Stimulated activated CD8-positive, alpha-beta memory T cell treated with anti-CD3 and anti-CD28 coated beads, Interleukin-4, amount 100 ng/mL, for 4 hours (primary cell): ENCODE measurements around the gene LARP7.
"Not testable (repeated sequence)": the region's sequence is repeated elsewhere in the genome, so short reads cannot be mapped to it uniquely, and the experiment has no call there.

ENCODE experiments used
- DNase-seq, 2 donors: peaks; one replicate each; pipeline ENCODE4 v3.0.0-alpha.2; 2020; ENCODE audit warnings: low read depth in 2 of 2, low spot score in 1 of 2

The LARP7 gene

DNA sequence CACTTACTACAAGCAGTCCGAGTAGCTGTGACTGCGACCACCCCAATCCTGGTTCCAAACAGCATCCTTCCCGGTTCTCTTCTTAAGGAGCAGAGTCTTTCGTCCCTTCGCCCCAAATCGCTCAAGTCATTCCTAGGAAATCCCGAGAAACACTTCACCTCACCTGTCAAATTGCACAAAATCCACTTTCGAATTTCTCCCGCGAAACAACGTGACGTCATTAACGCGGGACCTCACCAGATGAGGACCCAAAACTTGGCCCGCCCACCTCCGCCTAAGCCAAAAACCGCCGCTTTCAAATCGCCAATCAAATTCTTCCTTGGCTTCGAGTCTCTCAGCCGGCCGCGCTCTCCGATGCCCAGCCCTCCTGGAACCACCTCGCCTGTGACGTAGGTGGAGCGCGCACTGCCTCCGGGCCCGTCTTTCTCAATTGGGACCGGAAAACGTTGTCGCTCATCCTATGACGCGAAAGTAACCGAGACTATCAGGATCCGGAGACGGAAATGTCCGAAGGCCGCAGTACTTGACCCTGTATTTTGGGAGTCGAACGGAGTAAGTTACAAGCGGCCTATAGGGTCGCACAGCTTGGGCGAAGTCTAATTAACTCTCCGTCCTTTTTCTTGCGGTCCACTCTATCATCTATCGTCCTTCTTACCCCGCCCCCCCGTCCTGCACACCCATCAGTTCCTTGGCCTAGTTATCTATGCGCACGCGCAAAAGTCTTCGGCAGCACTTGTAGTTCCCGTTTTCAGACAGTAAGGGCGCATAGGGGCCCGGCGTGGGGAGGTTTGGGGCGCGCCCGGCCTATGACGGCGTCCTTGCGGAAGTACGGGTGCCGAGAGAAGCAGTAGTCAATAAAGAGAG is at the start of gene LARP7, which contains the start of gene ZGRF1:
TSS of gene LARP7 (plus strand) at position 456 of the 864 bp plus-strand sequence. CDS start 7,527 bp downstream, outside the sequence.
TSS of gene ZGRF1 (minus strand) at position 222 of the 864 bp plus-strand sequence. CDS start 3,733 bp downstream, outside the sequence.
- peak; percentile 96 to 97 for DNase-seq

DNA sequence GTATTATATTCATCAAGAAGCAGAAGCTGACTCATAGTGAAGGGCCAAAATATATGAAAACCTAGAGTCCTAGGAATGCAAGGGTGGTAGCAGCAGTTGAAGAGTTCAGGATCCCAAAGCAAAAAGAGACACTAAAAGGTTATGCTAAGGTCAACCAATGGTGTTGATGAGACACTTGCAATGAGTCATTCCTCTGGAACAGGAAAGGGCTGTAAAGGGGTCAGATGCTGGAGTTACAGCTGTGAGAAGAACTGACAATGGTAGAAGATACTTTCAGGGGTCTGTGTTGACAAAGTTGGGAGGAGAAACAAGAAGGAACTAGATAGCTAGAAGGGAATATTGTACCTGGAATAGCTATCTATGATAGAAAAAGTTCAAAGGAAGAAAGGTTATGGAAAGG is 47.7 kb upstream of the LARP7 start:
- no peak for DNase-seq

DNA sequence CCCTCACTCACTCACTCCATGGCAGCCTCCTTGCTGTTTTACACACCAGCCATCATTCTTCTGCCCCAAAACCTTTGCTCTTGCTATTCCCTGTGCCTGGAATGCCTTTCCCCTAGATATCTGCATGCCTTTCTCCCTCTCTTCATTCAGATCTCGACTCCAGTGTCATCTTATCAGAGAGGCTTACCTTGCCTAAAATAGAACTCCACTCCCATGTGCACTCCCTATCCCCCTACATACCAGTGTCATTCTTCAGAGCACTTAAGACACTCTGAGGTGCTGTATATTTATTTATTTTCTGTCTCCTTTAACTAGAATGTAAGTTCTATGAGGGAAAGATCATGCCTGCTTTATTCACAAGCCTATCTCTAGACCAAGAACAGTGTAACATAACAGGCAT is 45.4 kb upstream of the LARP7 start:
- DNase-seq = no peak

DNA sequence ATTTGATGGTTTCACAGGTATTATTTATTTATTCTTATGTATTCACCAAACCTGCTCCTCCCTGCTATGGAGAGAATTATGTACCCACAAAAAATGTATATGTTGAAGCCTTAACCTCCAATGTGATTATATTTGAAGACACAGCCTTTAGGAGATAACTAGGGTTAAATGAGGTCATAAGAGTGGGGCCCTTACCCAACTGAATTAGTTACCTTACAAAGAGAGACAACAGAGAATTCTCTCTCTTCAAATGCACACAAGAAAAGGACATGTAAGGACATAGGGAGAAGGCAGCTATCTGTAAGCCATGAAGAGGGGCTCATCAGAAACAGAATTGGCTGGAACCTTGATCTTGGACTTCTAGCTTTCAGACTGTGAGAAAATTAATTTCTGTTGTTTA is 44.2 kb upstream of the LARP7 start:
- DNase-seq = no peak

DNA sequence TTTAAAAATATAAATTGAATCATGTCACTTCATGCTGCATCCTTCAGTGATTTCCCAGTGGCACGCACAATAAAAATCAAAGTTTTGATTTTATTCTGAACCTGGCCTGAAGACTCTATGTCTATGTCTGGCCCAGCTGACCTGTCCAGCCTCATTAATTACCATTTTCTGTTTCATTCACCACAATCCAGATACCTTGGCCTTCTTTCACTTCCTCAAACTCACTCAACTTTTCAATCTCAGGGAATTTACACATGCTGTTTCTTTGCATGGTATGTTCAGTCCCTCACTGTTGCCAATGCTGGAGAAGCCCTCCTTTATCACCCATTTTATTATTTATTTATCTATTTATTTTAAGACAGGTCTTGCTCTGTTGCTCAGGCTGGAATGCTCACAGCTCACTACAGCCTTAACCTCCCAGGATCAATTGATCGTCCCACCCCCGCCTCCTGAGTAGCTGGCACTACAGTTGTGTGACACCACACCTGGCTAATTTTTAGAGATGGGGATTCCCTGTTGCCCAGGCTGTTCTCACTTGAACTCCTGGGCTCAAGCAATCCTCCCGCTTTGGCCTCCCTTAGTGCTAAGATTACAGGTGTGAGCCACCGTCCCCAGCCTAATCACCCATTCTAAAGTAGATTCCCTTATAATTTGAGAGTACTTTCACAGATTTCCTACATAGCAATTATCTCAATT is 43.4 kb upstream of the LARP7 start:
- DNase-seq = no peak

DNA sequence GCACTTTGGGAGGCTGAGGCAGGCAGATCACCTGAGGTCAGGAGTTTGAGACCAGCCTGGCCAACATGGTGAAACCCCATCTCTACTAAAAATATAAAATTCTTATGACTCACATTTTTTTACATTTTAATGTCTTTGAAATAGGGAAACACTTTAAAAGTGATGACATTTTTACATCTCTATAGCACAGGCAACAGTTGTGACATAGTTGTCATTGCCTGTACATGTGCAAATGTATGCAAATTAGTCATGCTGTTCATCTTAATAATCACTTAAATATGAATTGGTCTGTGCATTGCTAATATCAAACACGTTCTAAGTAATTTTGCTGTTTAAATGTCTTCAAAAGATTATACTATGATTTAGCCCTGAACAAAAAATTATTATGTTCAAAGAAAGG is 42.0 kb upstream of the LARP7 start:
- no peak for DNase-seq

GRCh38 chr4:112604589-112604988 is 32.4 kb upstream of the LARP7 start:
- no peak for DNase-seq

- DNase-seq = not testable (repeated sequence)
Observed at GRCh38 chr4:112612814-112613213, 24.1 kb upstream of the LARP7 start.

DNA sequence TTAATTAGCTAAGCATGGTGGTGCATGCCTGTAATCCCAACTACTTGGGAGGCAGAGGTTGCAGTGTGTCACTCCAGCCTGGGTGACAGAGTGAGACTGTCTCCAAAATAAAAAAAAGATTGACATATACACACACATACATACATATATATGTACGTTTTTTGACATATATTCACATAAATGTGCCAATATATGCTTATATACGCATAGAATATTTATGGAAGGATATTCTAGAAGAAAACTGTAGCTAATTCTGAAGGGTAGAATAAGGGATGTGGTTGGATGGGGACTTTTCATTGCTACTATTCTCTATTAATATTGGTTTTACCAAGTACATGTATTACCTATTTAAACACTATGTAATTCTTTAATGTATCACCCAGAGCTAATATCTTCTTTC is 20.0 kb upstream of the LARP7 start:
- no peak for DNase-seq

GRCh38 chr4:112626228-112626627 is 10.7 kb upstream of the LARP7 start:
- DNase-seq = no peak

DNA sequence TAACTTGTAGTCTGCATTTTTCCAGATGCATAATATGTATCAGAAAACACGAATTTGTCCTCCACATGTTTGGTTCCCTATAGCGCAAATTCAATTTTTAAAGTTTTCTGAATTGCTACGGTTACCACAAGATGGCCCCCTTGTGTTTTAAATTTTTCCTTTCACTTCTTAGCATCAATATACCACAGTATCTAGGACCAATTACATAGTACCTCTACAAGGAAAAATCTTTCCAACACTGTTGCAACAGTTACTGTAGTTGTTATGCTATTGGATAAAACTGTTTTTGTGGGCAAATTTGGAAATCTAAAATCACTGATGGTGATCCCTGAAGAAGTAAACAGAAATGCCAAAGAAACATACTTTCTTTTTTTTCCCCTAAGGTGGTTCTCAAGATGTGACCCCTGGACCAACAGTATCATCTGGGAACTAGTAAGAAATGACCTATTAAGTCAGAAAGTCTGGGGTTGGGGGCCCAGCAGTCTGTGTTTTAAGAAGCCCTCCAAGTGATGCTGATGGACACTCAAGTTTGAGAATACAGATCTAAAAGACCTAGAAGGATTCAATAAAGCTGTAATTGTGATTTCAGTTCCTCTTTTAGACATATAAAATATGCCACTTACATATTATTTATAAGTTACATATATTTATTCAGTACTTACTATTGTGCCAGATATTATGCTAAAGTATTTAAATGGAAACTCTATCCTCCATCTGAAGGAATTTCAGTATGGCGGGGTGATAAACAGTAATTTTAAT is 3.3 kb upstream of the LARP7 start:
- DNase-seq = no peak

DNA sequence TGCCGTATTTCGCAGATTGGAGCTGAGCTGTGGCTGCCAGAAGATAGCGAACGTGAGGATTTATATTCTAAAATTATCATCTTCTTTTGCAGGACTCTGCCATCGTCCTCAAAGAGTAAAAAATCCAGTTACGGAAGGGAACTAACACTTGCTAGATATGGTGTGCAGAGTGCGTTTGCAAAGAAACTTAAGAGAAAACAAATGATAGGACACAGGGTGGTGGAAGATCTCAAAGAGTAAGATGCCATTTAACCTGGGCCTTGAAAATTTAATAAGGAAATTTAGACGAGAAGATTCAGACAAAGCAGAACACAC is 566 bp downstream of the LARP7 start:
- DNase-seq = no peak

GRCh38 chr4:112642526-112642925 is 5.6 kb downstream of the LARP7 start:
- DNase-seq = no peak

DNA sequence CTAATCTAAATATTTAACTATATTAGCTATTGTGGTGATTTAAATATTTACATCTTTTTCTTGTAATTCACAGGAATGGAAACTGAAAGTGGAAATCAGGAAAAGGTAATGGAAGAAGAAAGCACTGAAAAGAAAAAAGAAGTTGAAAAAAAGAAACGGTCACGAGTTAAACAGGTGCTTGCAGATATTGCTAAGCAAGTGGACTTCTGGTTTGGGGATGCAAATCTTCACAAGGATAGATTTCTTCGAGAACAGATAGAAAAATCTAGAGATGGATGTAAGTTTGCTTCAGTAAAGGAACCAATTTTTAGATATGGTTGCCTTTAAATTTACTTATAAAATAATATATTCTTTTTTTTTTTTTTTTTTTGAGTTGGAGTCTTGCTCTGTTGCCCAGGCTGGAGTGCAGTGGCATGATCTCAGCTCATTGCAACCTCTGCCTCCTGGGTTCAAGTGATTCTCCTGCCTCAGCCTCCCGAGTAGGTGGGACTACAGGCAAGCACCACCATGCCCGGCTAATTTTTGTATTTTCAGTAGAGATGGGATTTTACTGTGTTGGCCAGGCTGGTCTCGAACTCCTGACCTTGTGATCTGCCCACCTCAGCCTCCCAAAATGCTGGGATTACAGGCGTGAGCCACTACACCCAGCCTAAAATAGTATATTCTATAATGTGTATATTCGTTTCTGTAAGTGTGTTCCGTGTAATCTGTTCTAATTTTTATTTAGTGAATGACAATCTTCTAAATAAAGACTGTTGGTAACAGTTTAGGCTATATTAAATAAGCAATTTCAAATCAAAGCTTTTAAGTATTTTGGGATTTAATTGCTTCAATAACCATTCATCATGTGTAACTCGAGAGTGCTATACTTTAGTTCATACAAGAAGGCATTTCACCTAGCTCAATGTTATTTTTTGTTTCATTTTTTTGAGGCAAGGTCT is 7.9 kb downstream of the LARP7 start:
- not testable (repeated sequence) for DNase-seq

DNA sequence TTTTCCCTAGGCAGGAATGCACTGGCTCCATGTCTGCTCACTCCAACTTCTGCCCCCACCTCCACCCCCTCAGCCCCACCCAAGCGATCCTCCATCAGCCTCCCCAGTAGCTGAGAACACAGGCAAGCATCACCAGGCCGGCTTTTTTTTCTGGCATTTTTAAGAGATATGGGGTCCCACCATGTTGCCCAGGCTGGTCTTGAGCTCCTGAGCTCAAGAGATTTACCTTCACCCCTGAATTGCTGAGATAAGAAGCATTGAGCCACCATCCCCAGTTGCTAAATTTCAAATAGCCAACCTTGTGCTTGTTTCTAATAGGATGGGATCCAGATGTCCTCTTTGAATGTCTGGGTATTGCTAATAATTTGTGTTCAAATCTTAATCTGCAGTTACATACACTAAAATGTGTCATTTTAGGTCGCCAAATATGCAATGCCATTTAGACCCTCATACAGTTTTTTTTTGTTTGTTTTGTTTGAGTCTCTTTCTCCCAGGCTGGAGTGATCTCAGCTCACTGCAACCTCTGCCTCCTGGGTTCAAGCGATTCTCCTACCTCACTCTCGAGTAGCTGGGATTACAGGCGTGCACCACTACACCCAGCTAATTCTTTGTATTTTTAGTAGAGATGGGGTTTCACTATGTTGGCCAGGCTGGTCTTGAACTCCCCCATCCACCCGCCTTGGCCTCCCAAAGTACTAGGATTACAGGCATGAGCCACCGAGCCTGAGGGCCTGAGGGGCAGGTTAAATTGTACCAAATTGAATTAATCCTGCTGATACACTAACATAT is 8.8 kb downstream of the LARP7 start:
- no peak for DNase-seq

GRCh38 chr4:112646632-112647537 is 9.9 kb downstream of the LARP7 start:
- DNase-seq = no peak

GRCh38 chr4:112647785-112648184 is 10.8 kb downstream of the LARP7 start:
- no peak for DNase-seq

GRCh38 chr4:112648263-112649054 is 11.5 kb downstream of the LARP7 start:
- no peak for DNase-seq
